CD14-positive monocyte (primary cell): ENCODE results near the gene CRTC1. TPM values are rescaled to one million over a fixed set of nuclear protein-coding genes. Genes with fewer than 3 reads are reported as not detected.
A peak's percentile ranks its signal among the peaks of the same experiment; 100 is the strongest.

Experiments used
- DNase-seq, 3 donors: peaks; one replicate each; pipeline ENCODE4 v3.0.0-alpha.2; 2011 to 2022
- H2AFZ ChIP-seq: 2 replicates; pipeline ENCODE4 v1.6.0; 2012; ENCODE audit warnings: mild to moderate bottlenecking, low read depth, low read length, inconsistent platforms; ENCODE audit not compliant: insufficient read depth, poor library complexity, severe bottlenecking
- H3K27ac ChIP-seq, 2 donors: 1 replicate in 1 of 2; 2 replicates in 1 of 2; pipeline ENCODE4 v1.5.1; 2012 to 2013; ENCODE audit warnings: low read length in 2 of 2, control low read depth in 1 of 2, inconsistent platforms in 1 of 2, low read depth in 1 of 2, mild to moderate bottlenecking in 1 of 2
- H3K27me3 ChIP-seq, 2 donors: one replicate each; pipeline versions ENCODE4 v1.6.0 to v1.6.1; 2011 to 2013; ENCODE audit warnings: low read length in 2 of 2; ENCODE audit not compliant: control insufficient read depth in 2 of 2, insufficient read depth in 2 of 2
- H3K36me3 ChIP-seq, 2 donors: replicated peaks in 1 of 2; 1 replicate in 1 of 2; 2 replicates in 1 of 2; pipeline versions ENCODE4 v1.5.1 to v1.6.1; 2012 to 2013; ENCODE audit warnings: low read length in 2 of 2, control low read depth in 1 of 2, inconsistent platforms in 1 of 2, mild to moderate bottlenecking in 1 of 2; ENCODE audit not compliant: insufficient read depth in 2 of 2, control insufficient read depth in 1 of 2
- H3K4me1 ChIP-seq, 2 donors: 1 replicate in 1 of 2; 2 replicates in 1 of 2; pipeline versions ENCODE4 v1.5.1 to v1.6.1; 2012 to 2013; ENCODE audit warnings: low read length in 2 of 2, control low read depth in 1 of 2, inconsistent platforms in 1 of 2, mild to moderate bottlenecking in 1 of 2, moderate library complexity in 1 of 2; ENCODE audit not compliant: insufficient read depth in 2 of 2, control insufficient read depth in 1 of 2
- H3K4me2 ChIP-seq: replicated peaks from 2 replicates; pipeline ENCODE3; 2012; ENCODE audit warnings: low read length, moderate library complexity, mild to moderate bottlenecking; ENCODE audit not compliant: poor library complexity, severe bottlenecking; ENCODE audit errors: extremely low read depth
- H3K4me3 ChIP-seq, 3 experiments: fragments of 200-600 bp in 1 of 3; sonication (generic) in 1 of 3; replicated peaks in 1 of 3; 1 replicate in 2 of 3; 2 replicates in 1 of 3; pipeline ENCODE4 v1.5.1; 2011 to 2013; ENCODE audit warnings: low read length in 3 of 3, mild to moderate bottlenecking in 3 of 3, control low read depth in 2 of 3, low read depth in 2 of 3, inconsistent platforms in 1 of 3, moderate library complexity in 1 of 3
- H3K79me2 ChIP-seq: 2 replicates; pipeline ENCODE4 v1.6.0; 2012; ENCODE audit warnings: mild to moderate bottlenecking, control low read depth, inconsistent platforms, low read length, moderate library complexity; ENCODE audit not compliant: insufficient read depth
- H3K9ac ChIP-seq: 2 replicates; pipeline ENCODE4 v1.6.0; 2017; ENCODE audit warnings: low read length, mild to moderate bottlenecking; ENCODE audit not compliant: insufficient read depth, poor library complexity, severe bottlenecking
- H3K9me3 ChIP-seq, 2 donors: replicated peaks in 1 of 2; 1 replicate in 1 of 2; 2 replicates in 1 of 2; pipeline versions ENCODE4 v1.5.1 to v1.6.1; 2012 to 2013; ENCODE audit warnings: low read length in 2 of 2, control low read depth in 1 of 2; ENCODE audit not compliant: control insufficient read depth in 1 of 2, insufficient read depth in 1 of 2
- H4K20me1 ChIP-seq: 2 replicates; pipeline ENCODE4 v1.6.0; 2012; ENCODE audit warnings: mild to moderate bottlenecking, low read length, control low read depth, moderate library complexity; ENCODE audit not compliant: insufficient read depth
- H3K27ac Mint-ChIP-seq, 7 donors: one replicate each; pipeline ENCODE4 v1.8.0; 2020; ENCODE audit warnings: mild to moderate bottlenecking in 7 of 7, mixed read lengths in 7 of 7, moderate library complexity in 6 of 7, inconsistent platforms in 2 of 7
- H3K27me3 Mint-ChIP-seq, 3 donors: one replicate each; pipeline ENCODE4 v1.8.0; 2021 to 2022; ENCODE audit warnings: low read depth in 3 of 3, mild to moderate bottlenecking in 3 of 3, mixed read lengths in 3 of 3, moderate library complexity in 3 of 3, inconsistent platforms in 1 of 3
- H3K36me3 Mint-ChIP-seq, 2 donors: one replicate each; pipeline ENCODE4 v1.8.0; 2020; ENCODE audit warnings: mixed read lengths in 2 of 2, inconsistent platforms in 1 of 2, mild to moderate bottlenecking in 1 of 2
- H3K4me1 Mint-ChIP-seq: one replicate; pipeline ENCODE4 v1.8.0; 2020; ENCODE audit warnings: mild to moderate bottlenecking, mixed read lengths
- H3K4me3 Mint-ChIP-seq, 2 donors: one replicate each; pipeline ENCODE4 v1.8.0; 2020; ENCODE audit warnings: mild to moderate bottlenecking in 2 of 2, mixed read lengths in 2 of 2, moderate library complexity in 1 of 2
- H3K9me3 Mint-ChIP-seq, 7 donors: one replicate each; pipeline ENCODE4 v1.8.0; 2020 to 2022; ENCODE audit warnings: mixed read lengths in 7 of 7, mild to moderate bottlenecking in 6 of 7, moderate library complexity in 6 of 7, inconsistent platforms in 2 of 7
- WGBS: methylation state at CpG from one replicate; pipeline ENCODE4 v1.1.5; 2013; ENCODE audit warnings: missing lambda C conversion rate; ENCODE audit not compliant: insufficient coverage; 5-methylcytosine and 5-hydroxymethylcytosine counted together
- intact Hi-C, 2 donors: fragments of 100-400 bp; cut with micrococcal nuclease; formaldehyde crosslinking; loops; one replicate each; pipeline versions ENCODE4 v1.15.0 to v1.15.1; 2023
- polyA plus RNA-seq, 3 donors: library from polyadenylated mRNA; depleted of rRNA in 1 of 3; unstranded in 2 of 3; stranded (reverse) in 1 of 3; fragments of 300-500 nt in 2 of 3; fragments of >200 nt in 1 of 3; fragmentation: Illumina TruSeq in 2 of 3; gene quantifications; 1 replicate in 2 of 3; 2 replicates in 1 of 3; pipeline ENCODE4 v1.2.3, GENCODE V29; 2012 to 2021
- TF ChIP-seq, protein P1 (sequence below): fragments of 200-600 bp; IDR thresholded peaks from one replicate; pipeline ENCODE4 v1.8.0; 2022; ENCODE audit warnings: antibody characterized with exemption, mild to moderate bottlenecking

CRTC1 gene
- polyA plus RNA-seq, 3 donors: 0.28 to 9.2 (median 0.55) TPM

DNA sequence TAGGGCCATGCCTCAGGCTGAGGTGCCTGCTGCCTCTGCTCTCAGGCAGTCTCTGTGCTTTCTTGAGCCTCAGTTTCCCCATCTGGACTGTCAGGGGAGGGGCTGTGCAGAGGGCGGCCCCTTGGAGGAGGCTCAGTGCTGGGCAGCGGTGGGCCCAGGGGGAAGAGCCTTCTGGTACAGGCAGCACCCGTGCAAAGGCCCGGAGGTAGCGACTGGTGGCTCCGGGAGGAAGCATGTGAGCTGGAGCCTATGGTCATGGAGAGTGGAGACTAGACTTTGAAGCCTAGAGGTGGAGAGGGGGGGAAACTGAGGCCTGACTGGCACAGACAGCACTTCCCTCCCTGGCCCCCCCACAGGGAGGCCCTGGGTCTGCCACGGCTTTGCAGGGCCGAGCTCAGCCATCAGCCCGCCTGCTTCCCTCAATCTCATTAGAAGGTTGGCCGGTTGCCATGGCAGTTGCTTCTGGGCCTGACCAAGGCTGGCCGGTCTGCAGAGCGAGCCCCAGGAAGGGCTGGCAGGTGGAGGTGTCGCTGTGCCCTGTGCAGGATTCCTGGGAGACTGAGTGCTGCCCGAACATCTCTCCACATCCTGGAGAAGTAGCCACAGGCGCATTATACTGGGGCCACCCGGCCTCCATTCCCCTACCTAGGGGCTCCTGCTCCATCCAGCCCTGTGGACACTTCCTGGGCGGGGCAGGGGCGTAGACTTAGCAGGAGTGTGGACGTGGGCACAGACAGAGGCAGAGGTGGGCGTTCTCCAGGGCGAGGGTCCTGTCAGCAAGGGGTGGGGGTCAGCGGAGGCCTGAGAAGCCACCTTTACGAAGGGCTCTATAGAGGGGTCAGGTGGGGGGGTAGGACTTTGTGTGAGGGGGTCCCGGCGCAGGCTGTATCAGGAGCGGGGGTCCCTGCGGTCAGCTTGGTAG is 53.2 kb downstream of the CRTC1 start:
- no peaks in the 10 kb centered on the region for H3K36me3 ChIP-seq
- H3K4me1 ChIP-seq: no peaks in the 10 kb centered on the region
- TF ChIP-seq, protein P1, sequence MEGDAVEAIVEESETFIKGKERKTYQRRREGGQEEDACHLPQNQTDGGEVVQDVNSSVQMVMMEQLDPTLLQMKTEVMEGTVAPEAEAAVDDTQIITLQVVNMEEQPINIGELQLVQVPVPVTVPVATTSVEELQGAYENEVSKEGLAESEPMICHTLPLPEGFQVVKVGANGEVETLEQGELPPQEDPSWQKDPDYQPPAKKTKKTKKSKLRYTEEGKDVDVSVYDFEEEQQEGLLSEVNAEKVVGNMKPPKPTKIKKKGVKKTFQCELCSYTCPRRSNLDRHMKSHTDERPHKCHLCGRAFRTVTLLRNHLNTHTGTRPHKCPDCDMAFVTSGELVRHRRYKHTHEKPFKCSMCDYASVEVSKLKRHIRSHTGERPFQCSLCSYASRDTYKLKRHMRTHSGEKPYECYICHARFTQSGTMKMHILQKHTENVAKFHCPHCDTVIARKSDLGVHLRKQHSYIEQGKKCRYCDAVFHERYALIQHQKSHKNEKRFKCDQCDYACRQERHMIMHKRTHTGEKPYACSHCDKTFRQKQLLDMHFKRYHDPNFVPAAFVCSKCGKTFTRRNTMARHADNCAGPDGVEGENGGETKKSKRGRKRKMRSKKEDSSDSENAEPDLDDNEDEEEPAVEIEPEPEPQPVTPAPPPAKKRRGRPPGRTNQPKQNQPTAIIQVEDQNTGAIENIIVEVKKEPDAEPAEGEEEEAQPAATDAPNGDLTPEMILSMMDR: no peak
- H2AFZ ChIP-seq: no peak overlapping the region
- H3K9me3 ChIP-seq: no peaks in the 10 kb centered on the region
- H4K20me1 ChIP-seq: peaks cover 60% of the 10 kb centered on the region
- no peak overlapping the region for H3K4me2 ChIP-seq
- DNase-seq: no peak
- H3K27me3 ChIP-seq: no peaks in the 10 kb centered on the region
- peak overlapping the region in 1 of 7 donors; percentile 45 for H3K27ac Mint-ChIP-seq
- H3K36me3 Mint-ChIP-seq: peaks cover 0 to 11% of the 10 kb centered on the region in 2 donors
- intact Hi-C loops: no loop called here
- peaks cover 0 to 2% (median 0%) of the 10 kb centered on the region in 7 donors for H3K9me3 Mint-ChIP-seq
- H3K4me3 Mint-ChIP-seq: no peak overlapping the region
- H3K4me3 ChIP-seq: no peak overlapping the region
- no peak overlapping the region for H3K9ac ChIP-seq
- peaks cover 0 to 1% (median 0%) of the 10 kb centered on the region in 3 donors for H3K27me3 Mint-ChIP-seq
- H3K4me1 Mint-ChIP-seq: no peaks in the 10 kb centered on the region
- WGBS: 95% methylated on average over 17 of the region's 27 CpGs
- H3K79me2 ChIP-seq: no peaks in the 10 kb centered on the region
- H3K27ac ChIP-seq: no peak overlapping the region

- Histone ChIP-seq H3K9me3 (no peaks in the 10 kb centered on the region), H3K9ac (no peak overlapping the region), H3K4me2 (no peak overlapping the region), H2AFZ (no peak overlapping the region), H3K79me2 (no peaks in the 10 kb centered on the region), H3K4me3 (no peak overlapping the region), H3K27ac (no peak overlapping the region), H3K4me1 (no peaks in the 10 kb centered on the region), H3K27me3 (no peaks in the 10 kb centered on the region), H3K36me3 (no peaks in the 10 kb centered on the region), H4K20me1 (peaks cover 58% of the 10 kb centered on the region)
- H3K4me3 Mint-ChIP-seq: no peak overlapping the region
- H3K4me1 Mint-ChIP-seq: no peaks in the 10 kb centered on the region
- H3K36me3 Mint-ChIP-seq: peaks cover 0 to 6% of the 10 kb centered on the region in 2 donors
- intact Hi-C loops: no loop called here
- no peak for DNase-seq
- peaks cover 0 to 1% (median 0%) of the 10 kb centered on the region in 3 donors for H3K27me3 Mint-ChIP-seq
- WGBS: 95% methylated on average over 2 of the region's 10 CpGs
- TF ChIP-seq, protein P1: no peak
- H3K9me3 Mint-ChIP-seq: peaks cover 0 to 1% (median 0%) of the 10 kb centered on the region in 7 donors
- H3K27ac Mint-ChIP-seq: peak overlapping the region in 1 of 7 donors; percentile 59
These were observed 54.0 kb downstream of the CRTC1 start for GRCh38 chr19:18737337-18737953.
